CD14-positive monocyte (primary cell): ENCODE measurements around the gene GTF2A1L. TPM values are rescaled to one million over a fixed set of nuclear protein-coding genes. Genes with fewer than 3 reads are reported as not detected.

Source experiments
- DNase-seq, 3 donors: peaks; one replicate each; pipeline ENCODE4 v3.0.0-alpha.2; 2011 to 2022
- H2AFZ ChIP-seq: 2 replicates; pipeline ENCODE4 v1.6.0; 2012; ENCODE audit warnings: mild to moderate bottlenecking, low read depth, low read length, inconsistent platforms; ENCODE audit not compliant: insufficient read depth, poor library complexity, severe bottlenecking
- H3K27ac ChIP-seq, 2 donors: 1 replicate in 1 of 2; 2 replicates in 1 of 2; pipeline ENCODE4 v1.5.1; 2012 to 2013; ENCODE audit warnings: low read length in 2 of 2, control low read depth in 1 of 2, inconsistent platforms in 1 of 2, low read depth in 1 of 2, mild to moderate bottlenecking in 1 of 2
- H3K27me3 ChIP-seq, 2 donors: one replicate each; pipeline versions ENCODE4 v1.6.0 to v1.6.1; 2011 to 2013; ENCODE audit warnings: low read length in 2 of 2; ENCODE audit not compliant: control insufficient read depth in 2 of 2, insufficient read depth in 2 of 2
- H3K36me3 ChIP-seq, 2 donors: replicated peaks in 1 of 2; 1 replicate in 1 of 2; 2 replicates in 1 of 2; pipeline versions ENCODE4 v1.5.1 to v1.6.1; 2012 to 2013; ENCODE audit warnings: low read length in 2 of 2, control low read depth in 1 of 2, inconsistent platforms in 1 of 2, mild to moderate bottlenecking in 1 of 2; ENCODE audit not compliant: insufficient read depth in 2 of 2, control insufficient read depth in 1 of 2
- H3K4me1 ChIP-seq, 2 donors: 1 replicate in 1 of 2; 2 replicates in 1 of 2; pipeline versions ENCODE4 v1.5.1 to v1.6.1; 2012 to 2013; ENCODE audit warnings: low read length in 2 of 2, control low read depth in 1 of 2, inconsistent platforms in 1 of 2, mild to moderate bottlenecking in 1 of 2, moderate library complexity in 1 of 2; ENCODE audit not compliant: insufficient read depth in 2 of 2, control insufficient read depth in 1 of 2
- H3K4me2 ChIP-seq: replicated peaks from 2 replicates; pipeline ENCODE3; 2012; ENCODE audit warnings: low read length, moderate library complexity, mild to moderate bottlenecking; ENCODE audit not compliant: poor library complexity, severe bottlenecking; ENCODE audit errors: extremely low read depth
- H3K4me3 ChIP-seq, 3 experiments: fragments of 200-600 bp in 1 of 3; sonication (generic) in 1 of 3; replicated peaks in 1 of 3; 1 replicate in 2 of 3; 2 replicates in 1 of 3; pipeline ENCODE4 v1.5.1; 2011 to 2013; ENCODE audit warnings: low read length in 3 of 3, mild to moderate bottlenecking in 3 of 3, control low read depth in 2 of 3, low read depth in 2 of 3, inconsistent platforms in 1 of 3, moderate library complexity in 1 of 3
- H3K79me2 ChIP-seq: 2 replicates; pipeline ENCODE4 v1.6.0; 2012; ENCODE audit warnings: mild to moderate bottlenecking, control low read depth, inconsistent platforms, low read length, moderate library complexity; ENCODE audit not compliant: insufficient read depth
- H3K9ac ChIP-seq: 2 replicates; pipeline ENCODE4 v1.6.0; 2017; ENCODE audit warnings: low read length, mild to moderate bottlenecking; ENCODE audit not compliant: insufficient read depth, poor library complexity, severe bottlenecking
- H3K9me3 ChIP-seq, 2 donors: replicated peaks in 1 of 2; 1 replicate in 1 of 2; 2 replicates in 1 of 2; pipeline versions ENCODE4 v1.5.1 to v1.6.1; 2012 to 2013; ENCODE audit warnings: low read length in 2 of 2, control low read depth in 1 of 2; ENCODE audit not compliant: control insufficient read depth in 1 of 2, insufficient read depth in 1 of 2
- H4K20me1 ChIP-seq: 2 replicates; pipeline ENCODE4 v1.6.0; 2012; ENCODE audit warnings: mild to moderate bottlenecking, low read length, control low read depth, moderate library complexity; ENCODE audit not compliant: insufficient read depth
- H3K27ac Mint-ChIP-seq, 7 donors: one replicate each; pipeline ENCODE4 v1.8.0; 2020; ENCODE audit warnings: mild to moderate bottlenecking in 7 of 7, mixed read lengths in 7 of 7, moderate library complexity in 6 of 7, inconsistent platforms in 2 of 7
- H3K27me3 Mint-ChIP-seq, 3 donors: one replicate each; pipeline ENCODE4 v1.8.0; 2021 to 2022; ENCODE audit warnings: low read depth in 3 of 3, mild to moderate bottlenecking in 3 of 3, mixed read lengths in 3 of 3, moderate library complexity in 3 of 3, inconsistent platforms in 1 of 3
- H3K36me3 Mint-ChIP-seq, 2 donors: one replicate each; pipeline ENCODE4 v1.8.0; 2020; ENCODE audit warnings: mixed read lengths in 2 of 2, inconsistent platforms in 1 of 2, mild to moderate bottlenecking in 1 of 2
- H3K4me1 Mint-ChIP-seq: one replicate; pipeline ENCODE4 v1.8.0; 2020; ENCODE audit warnings: mild to moderate bottlenecking, mixed read lengths
- H3K4me3 Mint-ChIP-seq, 2 donors: one replicate each; pipeline ENCODE4 v1.8.0; 2020; ENCODE audit warnings: mild to moderate bottlenecking in 2 of 2, mixed read lengths in 2 of 2, moderate library complexity in 1 of 2
- H3K9me3 Mint-ChIP-seq, 7 donors: one replicate each; pipeline ENCODE4 v1.8.0; 2020 to 2022; ENCODE audit warnings: mixed read lengths in 7 of 7, mild to moderate bottlenecking in 6 of 7, moderate library complexity in 6 of 7, inconsistent platforms in 2 of 7
- CTCF ChIP-seq: fragments of 200-600 bp; IDR thresholded peaks from one replicate; pipeline ENCODE4 v1.8.0; 2022; ENCODE audit warnings: antibody characterized with exemption, mild to moderate bottlenecking
- WGBS: methylation state at CpG from one replicate; pipeline ENCODE4 v1.1.5; 2013; ENCODE audit warnings: missing lambda C conversion rate; ENCODE audit not compliant: insufficient coverage; 5-methylcytosine and 5-hydroxymethylcytosine counted together
- intact Hi-C, 2 donors: fragments of 100-400 bp; cut with micrococcal nuclease; formaldehyde crosslinking; loops; one replicate each; pipeline versions ENCODE4 v1.15.0 to v1.15.1; 2023
- polyA plus RNA-seq, 3 donors: library from polyadenylated mRNA; depleted of rRNA in 1 of 3; unstranded in 2 of 3; stranded (reverse) in 1 of 3; fragments of 300-500 nt in 2 of 3; fragments of >200 nt in 1 of 3; fragmentation: Illumina TruSeq in 2 of 3; gene quantifications; 1 replicate in 2 of 3; 2 replicates in 1 of 3; pipeline ENCODE4 v1.2.3, GENCODE V29; 2012 to 2021

Gene GTF2A1L
- polyA plus RNA-seq, 3 donors: not detected

GRCh38 chr2:48711343-48711742 lies 93.7 kb downstream of the GTF2A1L start:
- H3K4me2 ChIP-seq: no peak overlapping the region
- H3K27ac ChIP-seq: no peak overlapping the region
- H3K27me3 ChIP-seq: no peaks in the 10 kb centered on the region
- H3K36me3 Mint-ChIP-seq: no peaks in the 10 kb centered on the region
- peaks cover 0 to 7% (median 0%) of the 10 kb centered on the region in 7 donors for H3K9me3 Mint-ChIP-seq
- peaks cover 0 to 6% (median 2%) of the 10 kb centered on the region in 3 donors for H3K27me3 Mint-ChIP-seq
- no peak overlapping the region for H3K4me3 ChIP-seq
- H3K4me1 ChIP-seq: no peaks in the 10 kb centered on the region
- no peaks in the 10 kb centered on the region for H3K36me3 ChIP-seq
- no peaks in the 10 kb centered on the region for H3K4me1 Mint-ChIP-seq
- H3K9me3 ChIP-seq: no peaks in the 10 kb centered on the region
- no peak for TF ChIP-seq CTCF
- intact Hi-C loops: no loop called here
- 100% methylated on average over 1 of the region's 4 CpGs for WGBS
- H3K27ac Mint-ChIP-seq: no peak overlapping the region
- no peaks in the 10 kb centered on the region for H3K79me2 ChIP-seq
- H2AFZ ChIP-seq: no peak overlapping the region
- no peak for DNase-seq
- no peaks in the 10 kb centered on the region for H4K20me1 ChIP-seq
- H3K9ac ChIP-seq: no peak overlapping the region
- H3K4me3 Mint-ChIP-seq: no peak overlapping the region

GRCh38 chr2:48712151-48712550 lies 94.5 kb downstream of the GTF2A1L start:
- Histone ChIP-seq H3K27me3 (no peaks in the 10 kb centered on the region), H3K4me3 (no peak overlapping the region), H4K20me1 (no peaks in the 10 kb centered on the region), H3K4me2 (no peak overlapping the region), H3K36me3 (no peaks in the 10 kb centered on the region), H3K4me1 (no peaks in the 10 kb centered on the region), H3K9ac (no peak overlapping the region), H3K9me3 (no peaks in the 10 kb centered on the region), H3K79me2 (no peaks in the 10 kb centered on the region), H3K27ac (no peak overlapping the region), H2AFZ (no peak overlapping the region)
- H3K27me3 Mint-ChIP-seq: peaks cover 0 to 3% (median 2%) of the 10 kb centered on the region in 3 donors
- H3K4me3 Mint-ChIP-seq: no peak overlapping the region
- no peak for TF ChIP-seq CTCF
- no peaks in the 10 kb centered on the region for H3K4me1 Mint-ChIP-seq
- DNase-seq: no peak
- peaks cover 0 to 5% (median 0%) of the 10 kb centered on the region in 7 donors for H3K9me3 Mint-ChIP-seq
- intact Hi-C loops: no loop called here
- no CpG with 5 or more reads among the region's 2 CpGs for WGBS
- no peak overlapping the region for H3K27ac Mint-ChIP-seq
- H3K36me3 Mint-ChIP-seq: no peaks in the 10 kb centered on the region
